Tibial nerve (tissue), 3 donors: ENCODE measurements around the gene DSG4.

Experiments used
- POLR2A ChIP-seq, 2 donors: fragments of 450-650 bp; IDR thresholded peaks; one replicate each; pipeline ENCODE4 v1.6.1; 2017; ENCODE audit warnings: antibody characterized with exemption in 2 of 2, mild to moderate bottlenecking in 2 of 2, moderate library complexity in 2 of 2
- TF ChIP-seq, protein P1 (sequence below), 5 experiments: fragments of 200-600 bp in 3 of 5; fragments of 450-650 bp in 2 of 5; sonication (generic) in 3 of 5; IDR thresholded peaks; one replicate each; pipeline ENCODE4 v1.5.1; 2016 to 2019; ENCODE audit warnings: antibody characterized with exemption in 5 of 5, mild to moderate bottlenecking in 3 of 5, moderate library complexity in 2 of 5

DNA sequence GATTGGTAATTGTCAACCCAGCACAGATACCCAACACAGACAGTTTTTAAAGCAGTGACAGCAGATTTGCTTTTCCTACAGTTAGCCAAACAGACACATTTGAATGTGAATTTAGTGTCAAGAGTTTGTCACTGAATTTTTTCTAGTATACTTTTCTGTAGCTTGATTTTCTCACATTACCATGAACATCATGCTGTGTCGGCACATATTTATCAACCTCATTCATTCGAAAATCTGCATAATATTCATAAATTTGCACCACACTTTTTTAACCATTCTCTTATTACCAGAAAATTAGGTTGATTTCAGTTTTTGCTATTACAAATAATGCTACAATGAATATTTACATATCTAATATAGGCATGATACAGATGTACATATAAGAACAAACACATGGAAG is 43.9 kb downstream of the DSG4 start:
- TF ChIP-seq, protein P1, sequence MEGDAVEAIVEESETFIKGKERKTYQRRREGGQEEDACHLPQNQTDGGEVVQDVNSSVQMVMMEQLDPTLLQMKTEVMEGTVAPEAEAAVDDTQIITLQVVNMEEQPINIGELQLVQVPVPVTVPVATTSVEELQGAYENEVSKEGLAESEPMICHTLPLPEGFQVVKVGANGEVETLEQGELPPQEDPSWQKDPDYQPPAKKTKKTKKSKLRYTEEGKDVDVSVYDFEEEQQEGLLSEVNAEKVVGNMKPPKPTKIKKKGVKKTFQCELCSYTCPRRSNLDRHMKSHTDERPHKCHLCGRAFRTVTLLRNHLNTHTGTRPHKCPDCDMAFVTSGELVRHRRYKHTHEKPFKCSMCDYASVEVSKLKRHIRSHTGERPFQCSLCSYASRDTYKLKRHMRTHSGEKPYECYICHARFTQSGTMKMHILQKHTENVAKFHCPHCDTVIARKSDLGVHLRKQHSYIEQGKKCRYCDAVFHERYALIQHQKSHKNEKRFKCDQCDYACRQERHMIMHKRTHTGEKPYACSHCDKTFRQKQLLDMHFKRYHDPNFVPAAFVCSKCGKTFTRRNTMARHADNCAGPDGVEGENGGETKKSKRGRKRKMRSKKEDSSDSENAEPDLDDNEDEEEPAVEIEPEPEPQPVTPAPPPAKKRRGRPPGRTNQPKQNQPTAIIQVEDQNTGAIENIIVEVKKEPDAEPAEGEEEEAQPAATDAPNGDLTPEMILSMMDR (IDR thresholded peaks at IDR 0.05) = no peak
- TF ChIP-seq POLR2A (IDR thresholded peaks at IDR 0.05) = no peak
